NCI-H82 (cell line): Measurements from ENCODE around the gene PCSK4.

Source experiments
- DNase-seq: peaks from one replicate; lab custom pipeline; 2025; lab: John Stamatoyannopoulos, UW

Gene PCSK4

GRCh38 chr19:1438035-1438932 lies 51.9 kb downstream of the PCSK4 start, which contains the start of gene RPS15:
RPS15 (plus strand) TSS chr19:1438396; CDS start chr19:1438426, 30 bp downstream.
- peak; percentile 92 for DNase-seq

- no peak for DNase-seq
Measured at GRCh38 chr19:1437609-1438008, 52.5 kb downstream of the PCSK4 start.

DNA sequence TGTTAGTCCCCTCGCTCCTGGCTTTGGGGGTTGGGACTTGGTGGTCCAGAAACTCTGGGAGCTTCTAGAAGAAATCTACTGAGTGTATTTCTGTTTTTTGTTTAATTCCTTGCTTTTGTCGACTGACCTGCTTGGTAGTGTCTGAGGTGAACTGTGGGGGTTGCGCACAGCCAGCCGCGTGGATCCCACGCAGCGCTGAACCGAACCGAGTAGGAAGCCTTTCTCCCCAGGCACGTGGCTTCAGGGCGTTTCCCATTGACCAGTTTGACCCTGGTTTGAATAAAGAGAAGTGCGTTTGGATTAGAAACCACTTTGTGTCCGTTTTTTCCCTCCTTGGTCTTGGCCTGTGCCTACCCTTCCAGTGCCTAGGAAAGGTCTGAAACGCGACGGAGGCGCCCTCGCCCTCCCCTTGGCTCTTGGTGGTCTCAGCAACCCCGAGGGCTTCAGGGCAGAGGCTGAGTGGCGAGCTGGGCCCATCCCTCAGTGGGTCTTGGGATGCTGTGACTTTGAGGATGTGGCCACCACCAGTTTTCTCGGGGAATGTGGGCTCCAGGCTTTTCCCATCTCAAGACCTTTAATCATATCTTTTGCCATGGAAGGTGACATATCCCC lies 54.7 kb downstream of the PCSK4 start:
- DNase-seq: no peak

- DNase-seq: no peak
Measured at GRCh38 chr19:1434577-1435060, 55.5 kb downstream of the PCSK4 start.

DNA sequence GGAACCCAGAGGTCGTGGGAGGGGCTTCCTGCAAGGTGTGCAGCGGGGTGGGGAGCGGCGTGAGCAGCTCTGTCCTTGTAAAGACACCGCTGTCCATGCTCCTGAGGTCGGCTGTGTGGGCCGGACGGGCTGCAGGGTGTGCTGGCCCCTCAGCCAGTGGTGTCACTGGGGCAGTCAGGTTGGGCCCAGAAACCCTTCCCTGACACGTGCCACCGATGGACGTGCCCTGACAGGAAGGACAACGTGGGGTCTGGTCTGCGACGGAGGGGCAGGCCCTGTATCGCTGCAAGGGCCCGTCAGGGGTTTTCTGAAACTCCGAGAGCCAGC lies 56.1 kb downstream of the PCSK4 start:
- DNase-seq: no peak

- DNase-seq: no peak
Measured at GRCh38 chr19:1433119-1434039, 56.8 kb downstream of the PCSK4 start.

DNA sequence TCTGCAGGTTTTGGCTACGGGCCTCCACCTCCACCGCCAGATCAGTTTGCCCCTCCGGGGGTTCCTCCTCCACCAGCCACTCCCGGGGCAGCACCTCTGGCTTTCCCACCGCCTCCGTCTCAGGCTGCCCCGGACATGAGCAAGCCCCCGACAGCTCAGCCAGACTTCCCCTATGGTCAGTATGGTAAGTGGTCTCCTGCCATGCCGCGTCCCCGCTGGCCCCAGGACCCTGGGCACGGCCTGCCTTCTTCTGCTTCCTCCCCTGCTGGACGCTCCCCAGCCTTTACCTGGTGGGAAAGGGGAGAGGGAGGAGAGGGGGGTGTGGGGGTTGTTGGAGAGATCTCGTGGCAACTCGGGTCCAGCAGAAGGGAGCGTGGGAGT lies 57.7 kb downstream of the PCSK4 start:
- no peak for DNase-seq

- no peak for DNase-seq
Measured at GRCh38 chr19:1431759-1432506, 58.2 kb downstream of the PCSK4 start.
